IPS-15b (cell line): ENCODE results near the gene ATG7.

Experiments used
- H3K27me3 ChIP-seq: one replicate; pipeline ENCODE4 v1.6.1; 2013; ENCODE audit warnings: low read length; ENCODE audit not compliant: control insufficient read depth, insufficient read depth
- H3K36me3 ChIP-seq: one replicate; pipeline ENCODE4 v1.6.1; 2013; ENCODE audit warnings: low read length; ENCODE audit not compliant: control insufficient read depth, insufficient read depth
- H3K4me1 ChIP-seq: one replicate; pipeline ENCODE4 v1.6.1; 2013; ENCODE audit warnings: mild to moderate bottlenecking, low read length; ENCODE audit not compliant: control insufficient read depth, insufficient read depth
- H3K4me3 ChIP-seq: one replicate; pipeline ENCODE4 v1.5.1; 2013; ENCODE audit warnings: low read depth, low read length
- H3K9ac ChIP-seq: one replicate; pipeline ENCODE4 v1.6.1; 2013; ENCODE audit warnings: low read depth, mild to moderate bottlenecking, low read length
- H3K9me3 ChIP-seq: one replicate; pipeline ENCODE4 v1.6.1; 2013; ENCODE audit warnings: mild to moderate bottlenecking, low read length; ENCODE audit not compliant: control insufficient read depth, insufficient read depth

Gene ATG7

DNA sequence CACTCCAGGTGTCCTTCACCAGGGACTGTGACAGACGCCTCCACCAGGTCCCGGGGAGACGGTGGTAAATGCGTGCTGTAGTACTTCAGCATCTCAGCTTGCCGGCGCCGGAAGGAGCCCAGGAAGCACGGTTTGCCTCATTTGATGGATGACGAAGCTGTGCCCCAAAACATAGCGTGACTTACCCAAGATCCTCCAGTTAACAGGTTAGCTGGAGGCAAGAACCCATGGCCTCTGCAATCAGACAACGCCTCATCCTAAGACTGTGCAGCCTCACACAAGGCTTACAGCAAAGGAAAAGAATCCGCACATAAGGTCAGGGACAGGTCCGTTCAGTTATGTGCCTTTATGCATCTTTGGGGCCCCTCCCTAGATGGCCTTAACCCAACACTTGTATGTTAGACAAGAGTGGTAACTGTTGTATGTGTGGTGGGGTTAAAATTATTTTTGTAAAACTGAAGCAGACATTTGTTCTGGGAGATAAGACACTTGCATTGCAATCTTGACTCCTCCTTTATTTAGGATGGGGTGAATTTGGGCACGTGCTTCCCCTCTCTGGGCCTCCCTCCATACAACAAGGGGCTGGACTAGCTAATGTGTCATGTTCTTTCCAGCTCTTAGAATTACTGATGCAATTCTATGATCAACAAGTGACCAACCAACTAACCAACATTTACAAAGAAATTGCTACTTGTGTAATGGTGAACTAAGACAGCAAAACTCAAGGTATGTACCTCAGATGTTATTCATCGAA lies 332.1 kb downstream of the ATG7 start:
- Histone ChIP-seq H3K4me1 (peaks cover 30% of the 10 kb centered on the region), H3K4me3 (no peak overlapping the region), H3K9me3 (no peaks in the 10 kb centered on the region), H3K27me3 (no peaks in the 10 kb centered on the region), H3K36me3 (no peaks in the 10 kb centered on the region), H3K9ac (no peak overlapping the region)

DNA sequence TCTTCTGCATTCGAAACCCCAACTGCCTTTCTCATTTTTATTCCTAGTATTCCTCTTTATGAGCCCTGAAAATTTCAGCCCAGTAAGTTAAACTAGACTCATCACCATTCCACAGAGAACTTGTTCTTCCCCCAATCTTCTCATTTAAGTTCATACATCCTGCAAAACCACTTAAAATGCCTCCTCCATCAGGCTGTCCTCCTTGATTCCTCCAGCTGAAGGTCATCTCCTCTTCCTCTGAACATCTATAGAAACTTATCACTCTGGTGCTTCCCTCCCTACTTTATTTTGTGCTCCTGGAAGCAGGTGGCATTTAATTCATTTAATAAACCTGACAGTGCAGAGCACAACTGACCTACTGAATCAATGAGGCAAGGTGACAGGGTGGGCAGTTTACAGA lies 333.2 kb downstream of the ATG7 start:
- H3K4me3 ChIP-seq: no peak overlapping the region
- H3K36me3 ChIP-seq: no peaks in the 10 kb centered on the region
- no peak overlapping the region for H3K9ac ChIP-seq
- H3K27me3 ChIP-seq: no peaks in the 10 kb centered on the region
- no peaks in the 10 kb centered on the region for H3K9me3 ChIP-seq
- peaks cover 28% of the 10 kb centered on the region for H3K4me1 ChIP-seq

DNA sequence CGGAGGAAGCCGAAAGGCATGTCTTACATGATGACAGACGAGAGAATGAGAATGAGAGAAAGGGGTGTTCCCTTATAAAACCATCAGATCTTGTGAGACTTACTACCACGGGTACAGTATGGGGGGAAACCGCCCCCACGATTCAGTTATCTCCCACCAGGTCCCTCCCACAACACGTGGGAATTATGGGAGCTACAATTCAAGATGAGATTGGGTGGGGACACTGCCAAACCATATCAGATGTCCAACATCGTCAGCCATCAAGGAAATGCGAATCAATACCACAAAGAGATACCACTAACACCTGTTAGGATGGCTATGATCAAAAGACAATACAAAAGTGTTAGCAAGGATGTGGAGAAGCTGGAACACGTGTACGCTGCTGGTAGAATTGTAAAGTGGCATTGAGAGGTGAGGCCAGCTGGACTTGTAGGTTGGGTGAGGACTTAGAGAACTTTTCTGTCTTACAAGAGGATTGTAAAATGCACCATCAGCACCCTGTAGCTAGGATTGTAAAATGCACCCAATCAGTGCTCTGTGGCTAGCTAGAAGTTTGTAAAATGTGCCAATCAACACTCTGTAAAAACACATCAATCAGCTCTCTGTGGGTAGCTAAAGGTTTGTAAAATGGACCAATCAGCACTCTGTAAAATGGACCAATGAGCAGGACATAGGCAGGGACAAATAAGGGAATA lies 334.0 kb downstream of the ATG7 start:
- Histone ChIP-seq H3K9me3 (no peaks in the 10 kb centered on the region), H3K27me3 (no peaks in the 10 kb centered on the region), H3K4me3 (no peak overlapping the region), H3K36me3 (no peaks in the 10 kb centered on the region), H3K9ac (no peak overlapping the region), H3K4me1 (peaks cover 23% of the 10 kb centered on the region)

DNA sequence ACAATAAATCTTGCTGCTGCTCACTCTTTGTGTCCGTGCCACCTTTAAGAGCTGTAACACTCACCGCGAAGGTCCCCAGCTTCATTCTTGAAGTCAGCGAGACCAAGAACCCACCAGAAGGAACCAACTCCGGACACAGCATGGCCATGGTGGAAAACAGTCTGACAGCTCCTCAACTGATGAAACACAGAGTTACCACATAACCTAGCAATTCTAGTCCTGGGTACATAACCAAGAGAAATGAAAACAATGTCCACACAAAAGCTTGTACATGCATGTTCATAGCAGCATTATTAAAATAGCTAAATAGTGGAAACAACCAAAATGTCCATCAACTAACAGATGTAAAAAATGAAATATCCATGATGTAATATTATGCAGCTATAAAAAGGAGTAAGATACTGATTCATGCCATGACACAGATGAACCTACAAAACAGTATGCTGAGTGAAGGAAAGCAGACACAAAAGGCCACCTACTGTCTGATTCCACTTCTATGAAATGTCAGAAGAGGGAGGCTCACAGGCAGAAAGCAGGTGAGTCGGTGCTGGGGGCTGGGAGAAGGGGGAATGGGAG lies 334.8 kb downstream of the ATG7 start:
- peaks cover 22% of the 10 kb centered on the region for H3K4me1 ChIP-seq
- H3K9ac ChIP-seq: no peak overlapping the region

More for the DNA sequence above, 334.8 kb downstream of the ATG7 start:
- Histone ChIP-seq H3K27me3 (no peaks in the 10 kb centered on the region), H3K36me3 (no peaks in the 10 kb centered on the region), H3K4me3 (no peak overlapping the region), H3K9me3 (no peaks in the 10 kb centered on the region)
